HUDEP-2 (cell line): Measurements from ENCODE around the gene BTBD19.
"Not testable (repeated sequence)": the region's sequence is repeated elsewhere in the genome, so short reads cannot be mapped to it uniquely, and the experiment has no call there.

Experiments
- DNase-seq, 76 experiments: peaks; one replicate each; lab custom pipeline; 2025; ENCODE audit not compliant: unreplicated experiment in 76 of 76; lab: John Stamatoyannopoulos, UW

BTBD19 gene

DNA sequence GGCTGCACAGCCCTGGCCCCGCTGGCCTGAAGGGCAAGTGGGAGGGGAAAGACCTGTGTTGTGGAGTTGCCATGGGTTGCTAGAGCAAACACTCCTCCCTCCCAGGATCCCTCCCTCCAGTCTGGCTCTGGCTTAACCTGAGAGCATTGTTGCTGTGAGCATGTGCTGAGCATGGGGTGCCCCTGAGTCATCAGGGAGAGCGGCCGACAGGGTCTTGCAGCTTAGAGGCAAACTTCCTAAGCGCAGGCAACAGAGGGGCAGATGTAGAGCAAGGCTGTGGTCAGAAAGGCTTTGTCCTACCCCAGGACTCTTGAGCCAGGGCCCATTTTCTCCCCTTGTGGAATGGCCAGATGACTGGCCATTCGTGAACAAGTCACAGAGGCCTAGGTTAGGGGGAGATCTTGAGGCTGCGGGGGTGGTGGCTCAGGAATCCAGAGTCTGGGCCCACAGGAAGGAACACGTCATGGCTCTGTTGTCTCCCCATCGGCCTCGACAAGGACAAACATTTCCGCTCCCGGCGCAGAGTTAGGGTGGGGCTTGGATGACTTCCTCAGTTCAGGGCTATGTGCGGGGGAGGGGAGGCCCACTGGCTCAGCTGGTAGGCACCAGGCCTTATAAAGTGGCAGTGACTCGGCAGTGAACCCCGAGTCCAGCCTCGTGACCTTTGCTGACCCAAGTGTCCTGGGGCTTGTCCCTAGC, 810 bp upstream of the BTBD19 start:
- DNase-seq, result peak in 74 of 76 experiments; percentile 43 to 95 (median 83)

- peak in 27 of 76 experiments; percentile 12 to 78 (median 34) for DNase-seq
Observed at GRCh38 chr1:44808938-44809917, 905 bp downstream of the BTBD19 start.

DNA sequence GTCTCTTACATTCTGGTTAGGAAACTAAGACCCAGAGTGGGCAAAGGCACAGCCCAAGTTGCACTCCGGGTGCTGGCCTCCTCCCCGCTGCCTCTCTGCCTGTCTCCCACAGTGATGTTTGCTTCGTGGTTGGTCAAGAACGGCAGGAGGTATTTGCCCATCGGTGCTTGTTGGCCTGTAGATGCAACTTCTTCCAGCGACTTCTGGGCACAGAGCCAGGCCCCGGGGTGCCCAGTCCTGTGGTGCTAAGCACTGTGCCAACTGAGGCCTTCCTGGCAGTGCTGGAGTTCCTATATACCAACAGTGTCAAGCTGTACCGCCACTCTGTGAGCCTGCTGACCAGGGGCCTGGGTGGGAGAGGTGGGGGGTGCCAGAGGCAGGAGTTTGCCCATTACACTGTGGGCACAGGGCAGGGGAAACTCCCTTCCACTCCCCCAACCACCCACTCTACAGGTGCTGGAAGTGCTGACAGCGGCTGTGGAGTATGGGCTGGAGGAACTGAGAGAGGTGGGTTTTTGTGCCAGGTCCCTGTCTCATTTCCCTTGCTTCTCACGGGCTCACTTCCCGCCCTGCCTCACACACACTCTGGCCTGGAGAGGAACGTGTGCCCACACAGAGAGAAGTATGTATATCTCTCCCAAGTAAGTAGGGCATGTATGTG, 1.9 kb downstream of the BTBD19 start:
- peak in 30 of 76 experiments; percentile 8 to 55 (median 22) for DNase-seq

- DNase-seq, result not testable (repeated sequence)
Observed at GRCh38 chr1:44810762-44811105, 2.4 kb downstream of the BTBD19 start.

- DNase-seq, result no peak
Observed at GRCh38 chr1:44811234-44811633, 2.9 kb downstream of the BTBD19 start.

- no peak for DNase-seq
Observed at GRCh38 chr1:44812822-44813543, 4.7 kb downstream of the BTBD19 start.

DNA sequence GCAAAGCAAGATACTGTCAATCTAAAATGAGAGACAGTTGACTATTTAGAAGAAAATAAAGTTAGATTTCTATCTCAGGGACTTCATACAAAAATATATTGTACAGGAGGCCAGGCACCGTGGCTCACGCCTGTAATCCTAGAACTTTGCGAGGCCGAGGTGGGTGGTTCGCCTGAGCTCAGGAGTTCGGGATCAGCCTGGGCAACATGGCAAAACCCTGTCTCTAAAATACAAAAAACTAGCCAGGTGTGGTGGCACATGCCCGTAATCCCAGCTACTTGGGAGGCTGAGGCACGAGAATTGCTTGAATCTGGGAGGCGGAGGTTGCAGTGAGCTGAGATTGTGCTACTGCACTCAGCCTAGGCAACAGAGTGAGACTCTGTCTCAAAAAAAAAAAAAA, 7.6 kb downstream of the BTBD19 start:
- not testable (repeated sequence) for DNase-seq

- no peak for DNase-seq
Observed at GRCh38 chr1:44817307-44817706, 9.0 kb downstream of the BTBD19 start.

GRCh38 chr1:44817771-44818495, 9.6 kb downstream of the BTBD19 start:
- DNase-seq, result no peak

- no peak for DNase-seq
Observed at GRCh38 chr1:44819196-44819607, 10.9 kb downstream of the BTBD19 start.

GRCh38 chr1:44819608-44820327, 11.4 kb downstream of the BTBD19 start:
- DNase-seq, result peak in 75 of 76 experiments; percentile 66 to 96 (median 87)

- DNase-seq, result peak in 1 of 76 experiments; percentile 76
Observed at GRCh38 chr1:44820328-44821239, 12.3 kb downstream of the BTBD19 start.

- DNase-seq, result no peak
Observed at GRCh38 chr1:44821240-44821715, 13.0 kb downstream of the BTBD19 start.

DNA sequence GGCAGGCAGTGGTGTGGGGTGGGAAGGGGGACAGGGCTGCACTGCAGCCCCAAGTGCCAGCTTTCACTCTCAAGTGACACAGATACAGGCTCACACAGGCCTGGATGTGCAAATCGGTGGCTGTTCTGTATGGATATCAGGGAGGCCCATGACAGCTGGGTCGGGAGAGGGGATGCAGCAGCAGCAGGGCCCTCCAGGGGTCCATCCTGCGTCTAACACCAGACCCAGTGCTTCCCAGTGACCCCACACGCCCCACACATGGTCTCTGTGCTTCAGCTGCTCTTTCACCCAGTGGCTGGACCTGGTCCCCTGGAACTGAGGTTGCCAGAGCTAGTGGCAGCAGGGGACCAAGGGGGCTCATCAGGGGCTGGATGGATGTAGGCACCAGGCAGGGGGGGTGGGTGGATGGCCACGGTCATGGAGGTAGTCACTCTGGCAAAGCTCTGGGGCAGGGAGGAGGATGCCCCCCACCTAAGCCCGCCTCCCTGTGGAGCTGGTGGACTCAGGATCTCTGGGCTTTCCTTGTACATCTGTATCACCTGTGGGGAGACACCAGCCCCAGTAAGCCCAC, 13.9 kb downstream of the BTBD19 start:
- DNase-seq, result no peak

DNA sequence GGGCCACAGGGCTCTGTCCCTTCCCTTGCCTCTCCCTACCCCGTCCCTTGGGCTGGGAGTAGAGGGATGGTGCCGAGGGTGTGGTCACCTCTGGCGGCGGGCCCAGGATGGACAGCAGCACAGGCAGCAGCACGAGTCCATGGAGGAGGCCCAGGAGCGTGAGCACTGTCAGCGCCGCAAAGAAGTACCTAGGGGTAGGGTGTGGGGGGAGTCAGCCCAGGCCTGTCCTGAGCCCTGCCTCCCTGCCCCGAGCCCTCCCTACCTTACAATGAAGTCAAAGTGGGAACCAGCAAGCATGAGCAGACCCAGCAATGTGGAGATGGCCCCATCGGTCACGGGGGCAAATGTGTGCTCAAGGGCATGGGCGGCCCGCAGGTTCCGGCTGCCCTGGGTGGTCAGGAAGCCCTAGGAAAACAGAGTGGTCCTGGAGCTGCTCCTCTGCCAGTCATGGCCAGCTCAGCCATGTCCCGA, 14.7 kb downstream of the BTBD19 start:
- DNase-seq, result peak in 1 of 76 experiments; percentile 15

- not testable (repeated sequence) for DNase-seq
Observed at GRCh38 chr1:44824392-44824791, 16.1 kb downstream of the BTBD19 start.

GRCh38 chr1:44826375-44827196, 18.3 kb downstream of the BTBD19 start:
- peak in 37 of 76 experiments; percentile 7 to 69 (median 30) for DNase-seq
